HEK293 (cell line): Measurements from ENCODE around the gene EPN2.

Experiments
- CTCF ChIA-PET: fragments of 350-600 bp; formaldehyde crosslinking; extraction: SDS; loops from one replicate; lab custom pipeline; 2021; ENCODE audit warnings: antibody characterized with exemption; lab: Yijun Ruan, JAX
- POLR2A ChIA-PET: fragments of 300-600 bp; formaldehyde crosslinking; extraction: SDS; loops from one replicate; lab custom pipeline; 2020; ENCODE audit warnings: antibody characterized with exemption, inconsistent platforms; lab: Yijun Ruan, JAX
- H3K27ac ChIP-seq: fragments of 200-500 bp; sonication (Bioruptor generic); 2 replicates; pipeline ENCODE4 v1.5.1; 2014; ENCODE audit warnings: low read depth, low read length, control low read depth, inconsistent platforms; ENCODE audit errors: extremely low read depth
- H3K36me3 ChIP-seq, 2 experiments: fragments of 200-500 bp in 1 of 2; sonication (Bioruptor generic) in 1 of 2; 1 replicate in 1 of 2; 2 replicates in 1 of 2; pipeline ENCODE4 v1.5.1; 2014 to 2017; ENCODE audit warnings: inconsistent platforms in 2 of 2, low read length in 2 of 2; ENCODE audit not compliant: control insufficient read depth in 2 of 2, insufficient read depth in 1 of 2
- H3K4me1 ChIP-seq: fragments of 200-500 bp; sonication (Bioruptor generic); 2 replicates; pipeline ENCODE4 v1.5.1; 2014; ENCODE audit warnings: mild to moderate bottlenecking, low read length, inconsistent platforms; ENCODE audit not compliant: control insufficient read depth, insufficient read depth
- H3K4me3 ChIP-seq: 2 replicates; pipeline ENCODE4 v1.5.1; 2011; ENCODE audit warnings: low read depth, mild to moderate bottlenecking, control low read depth, low read length, moderate library complexity
- H3K9me3 ChIP-seq: fragments of 200-500 bp; sonication (Bioruptor generic); 2 replicates; pipeline ENCODE4 v1.5.1; 2014; ENCODE audit warnings: low read depth, low read length, inconsistent platforms; ENCODE audit not compliant: control insufficient read depth, insufficient read depth
- ATF2 ChIP-seq: fragments of 450-650 bp; formaldehyde crosslinking; IDR thresholded peaks from 2 replicates; pipeline ENCODE4 v1.5.1; 2016; ENCODE audit warnings: missing biosample characterization, missing genetic modification characterization, low read depth
- MYNN ChIP-seq: fragments of 450-650 bp; formaldehyde crosslinking; IDR thresholded peaks from 2 replicates; pipeline ENCODE4 v1.5.1; 2016; ENCODE audit warnings: missing biosample characterization, missing genetic modification characterization, borderline replicate concordance
- OVOL3 ChIP-seq: fragments of 450-650 bp; formaldehyde crosslinking; IDR thresholded peaks from 2 replicates; pipeline ENCODE4 v1.5.1; 2016; ENCODE audit warnings: missing biosample characterization, missing genetic modification characterization
- PBX3 ChIP-seq: sonication (generic); formaldehyde crosslinking; IDR thresholded peaks from 2 replicates; pipeline ENCODE4 v1.8.1; 2022; ENCODE audit warnings: mild to moderate bottlenecking, moderate library complexity, missing genetic modification reagents
- WT1 ChIP-seq: fragments of 450-650 bp; formaldehyde crosslinking; IDR thresholded peaks from 2 replicates; pipeline ENCODE4 v1.5.1; 2016; ENCODE audit warnings: missing biosample characterization, missing genetic modification characterization
- ZBTB21 ChIP-seq: fragments of 450-650 bp; formaldehyde crosslinking; IDR thresholded peaks from 2 replicates; pipeline ENCODE4 v1.5.1; 2017; ENCODE audit warnings: missing biosample characterization, missing genetic modification characterization
- ZBTB49 ChIP-seq: fragments of 450-650 bp; formaldehyde crosslinking; IDR thresholded peaks from 2 replicates; pipeline ENCODE4 v1.5.1; 2016; ENCODE audit warnings: missing biosample characterization, missing genetic modification characterization, low read depth
- ZNF114 ChIP-seq: fragments of 450-650 bp; formaldehyde crosslinking; IDR thresholded peaks from 2 replicates; pipeline ENCODE4 v1.5.0; 2017; ENCODE audit warnings: missing biosample characterization, missing genetic modification characterization
- ZNF133 ChIP-seq: fragments of 450-650 bp; formaldehyde crosslinking; IDR thresholded peaks from 2 replicates; pipeline ENCODE4 v1.5.1; 2016; ENCODE audit warnings: missing biosample characterization, missing genetic modification characterization
- ZNF175 ChIP-seq: fragments of 450-650 bp; formaldehyde crosslinking; IDR thresholded peaks from 2 replicates; pipeline ENCODE4 v1.5.1; 2016; ENCODE audit warnings: missing biosample characterization, missing genetic modification characterization
- ZNF341 ChIP-seq: fragments of 450-650 bp; formaldehyde crosslinking; IDR thresholded peaks from 2 replicates; pipeline ENCODE4; 2016; ENCODE audit warnings: low read depth, missing biosample characterization, missing genetic modification characterization
- ZNF548 ChIP-seq: fragments of 450-650 bp; formaldehyde crosslinking; IDR thresholded peaks from 2 replicates; pipeline ENCODE4 v1.5.1; 2016; ENCODE audit warnings: missing biosample characterization, missing genetic modification characterization
- ZNF600 ChIP-seq: fragments of 450-650 bp; formaldehyde crosslinking; IDR thresholded peaks from 2 replicates; pipeline ENCODE4 v1.5.1; 2016; ENCODE audit warnings: missing biosample characterization, missing genetic modification characterization
- ZNF777 ChIP-seq: fragments of 450-650 bp; formaldehyde crosslinking; IDR thresholded peaks from 2 replicates; pipeline ENCODE4 v1.5.1; 2017; ENCODE audit warnings: missing biosample characterization, missing genetic modification characterization, borderline replicate concordance
- ZNF785 ChIP-seq: fragments of 450-650 bp; formaldehyde crosslinking; IDR thresholded peaks from 2 replicates; pipeline ENCODE4 v1.5.1; 2016; ENCODE audit warnings: missing biosample characterization, missing genetic modification characterization
- ZNF830 ChIP-seq: fragments of 450-650 bp; IDR thresholded peaks from 2 replicates; pipeline ENCODE4 v1.5.0; 2018; ENCODE audit warnings: missing biosample characterization, missing genetic modification characterization, low read depth, mild to moderate bottlenecking, moderate library complexity
- TF ChIP-seq, protein P1 (sequence below): fragments of 450-650 bp; formaldehyde crosslinking; IDR thresholded peaks from 2 replicates; pipeline ENCODE4 v1.5.1; 2016; ENCODE audit warnings: missing biosample characterization, missing genetic modification characterization
- TF ChIP-seq, protein P2 (sequence below): fragments of 450-650 bp; formaldehyde crosslinking; IDR thresholded peaks from 2 replicates; pipeline ENCODE4 v1.5.1; 2016; ENCODE audit warnings: missing biosample characterization, missing genetic modification characterization

Gene EPN2

DNA sequence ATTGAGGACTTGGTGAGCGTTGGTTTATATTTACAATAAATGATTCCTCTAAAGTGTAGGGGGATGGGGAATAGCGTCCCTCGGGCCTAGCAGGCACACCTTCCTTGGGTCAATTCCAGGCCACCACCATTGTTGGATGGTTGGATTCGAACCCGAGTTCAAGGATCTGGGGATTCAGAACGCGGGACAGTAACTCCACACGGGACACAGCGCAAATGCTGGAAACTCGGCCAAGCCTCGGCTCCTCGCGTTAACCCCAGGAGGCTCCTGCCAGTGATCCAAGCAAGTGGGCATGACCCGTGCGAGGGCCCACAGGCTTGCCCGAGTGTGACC, 124.7 kb downstream of the EPN2 start:
- POLR2A ChIA-PET = interaction anchor here (1.2 to 1.9 kb wide), 4 partner anchors 16 to 401 kb away, joined by 5 to 48 read pairs (median 8); partner anchors contain the start of gene MAPK7
- H3K36me3 ChIP-seq = peaks cover 0 to 33% of the 10 kb centered on the region in 2 experiments; a peak in 1 of 3 replicates
- TF ChIP-seq, protein P1, sequence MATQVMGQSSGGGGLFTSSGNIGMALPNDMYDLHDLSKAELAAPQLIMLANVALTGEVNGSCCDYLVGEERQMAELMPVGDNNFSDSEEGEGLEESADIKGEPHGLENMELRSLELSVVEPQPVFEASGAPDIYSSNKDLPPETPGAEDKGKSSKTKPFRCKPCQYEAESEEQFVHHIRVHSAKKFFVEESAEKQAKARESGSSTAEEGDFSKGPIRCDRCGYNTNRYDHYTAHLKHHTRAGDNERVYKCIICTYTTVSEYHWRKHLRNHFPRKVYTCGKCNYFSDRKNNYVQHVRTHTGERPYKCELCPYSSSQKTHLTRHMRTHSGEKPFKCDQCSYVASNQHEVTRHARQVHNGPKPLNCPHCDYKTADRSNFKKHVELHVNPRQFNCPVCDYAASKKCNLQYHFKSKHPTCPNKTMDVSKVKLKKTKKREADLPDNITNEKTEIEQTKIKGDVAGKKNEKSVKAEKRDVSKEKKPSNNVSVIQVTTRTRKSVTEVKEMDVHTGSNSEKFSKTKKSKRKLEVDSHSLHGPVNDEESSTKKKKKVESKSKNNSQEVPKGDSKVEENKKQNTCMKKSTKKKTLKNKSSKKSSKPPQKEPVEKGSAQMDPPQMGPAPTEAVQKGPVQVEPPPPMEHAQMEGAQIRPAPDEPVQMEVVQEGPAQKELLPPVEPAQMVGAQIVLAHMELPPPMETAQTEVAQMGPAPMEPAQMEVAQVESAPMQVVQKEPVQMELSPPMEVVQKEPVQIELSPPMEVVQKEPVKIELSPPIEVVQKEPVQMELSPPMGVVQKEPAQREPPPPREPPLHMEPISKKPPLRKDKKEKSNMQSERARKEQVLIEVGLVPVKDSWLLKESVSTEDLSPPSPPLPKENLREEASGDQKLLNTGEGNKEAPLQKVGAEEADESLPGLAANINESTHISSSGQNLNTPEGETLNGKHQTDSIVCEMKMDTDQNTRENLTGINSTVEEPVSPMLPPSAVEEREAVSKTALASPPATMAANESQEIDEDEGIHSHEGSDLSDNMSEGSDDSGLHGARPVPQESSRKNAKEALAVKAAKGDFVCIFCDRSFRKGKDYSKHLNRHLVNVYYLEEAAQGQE (tag by site-specific recombination) = peak; percentile 80; the same call in 1 of the 2 replicates
- TF ChIP-seq ZNF777 (tag by site-specific recombination) (no peak), ZBTB49 (tag by site-specific recombination) (no peak), ZNF600 (tag by site-specific recombination) (0 out of 2 replicates have a peak, but pooled peaks have one; percentile 31), ZNF133 (tag by site-specific recombination) (0 out of 2 replicates have a peak, but pooled peaks have one; percentile 7), WT1 (no peak)
- TF ChIP-seq, protein P2, sequence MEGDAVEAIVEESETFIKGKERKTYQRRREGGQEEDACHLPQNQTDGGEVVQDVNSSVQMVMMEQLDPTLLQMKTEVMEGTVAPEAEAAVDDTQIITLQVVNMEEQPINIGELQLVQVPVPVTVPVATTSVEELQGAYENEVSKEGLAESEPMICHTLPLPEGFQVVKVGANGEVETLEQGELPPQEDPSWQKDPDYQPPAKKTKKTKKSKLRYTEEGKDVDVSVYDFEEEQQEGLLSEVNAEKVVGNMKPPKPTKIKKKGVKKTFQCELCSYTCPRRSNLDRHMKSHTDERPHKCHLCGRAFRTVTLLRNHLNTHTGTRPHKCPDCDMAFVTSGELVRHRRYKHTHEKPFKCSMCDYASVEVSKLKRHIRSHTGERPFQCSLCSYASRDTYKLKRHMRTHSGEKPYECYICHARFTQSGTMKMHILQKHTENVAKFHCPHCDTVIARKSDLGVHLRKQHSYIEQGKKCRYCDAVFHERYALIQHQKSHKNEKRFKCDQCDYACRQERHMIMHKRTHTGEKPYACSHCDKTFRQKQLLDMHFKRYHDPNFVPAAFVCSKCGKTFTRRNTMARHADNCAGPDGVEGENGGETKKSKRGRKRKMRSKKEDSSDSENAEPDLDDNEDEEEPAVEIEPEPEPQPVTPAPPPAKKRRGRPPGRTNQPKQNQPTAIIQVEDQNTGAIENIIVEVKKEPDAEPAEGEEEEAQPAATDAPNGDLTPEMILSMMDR (tag by site-specific recombination) = no peak
- TF ChIP-seq, all 188 proteins: peak for 3
- CTCF ChIA-PET = interaction anchor here (0.7 to 5.6 kb wide), 17 partner anchors 8 to 454 kb away, joined by 3 to 156 read pairs (median 6); partner anchors contain the start of genes ALDH3A2 and MAPK7
- Histone ChIP-seq H3K4me1 (peaks cover 5% of the 10 kb centered on the region), H3K27ac (peak overlapping the region; percentile 47), H3K9me3 (no peaks in the 10 kb centered on the region), H3K4me3 (peak overlapping the region; percentile 81)

- H3K4me3 ChIP-seq = peak within 1 kb of the TSS; percentile 81
- 0 out of 2 replicates have a peak, but pooled peaks have one; percentile 43 for TF ChIP-seq PBX3 (CRISPR knock-in tag)
- peak; percentile 100 for TF ChIP-seq MYNN (tag by site-specific recombination)
- no peak for TF ChIP-seq ZNF830 (tag by site-specific recombination)
- TF ChIP-seq ZNF777 (tag by site-specific recombination) = peak; percentile 78; the same call in 1 of the 2 replicates
- TF ChIP-seq ZNF785 (tag by site-specific recombination) = no peak
- no peak for TF ChIP-seq ZNF548 (tag by site-specific recombination)
- TF ChIP-seq ZNF341 (tag by site-specific recombination) = peak; percentile 97
- peak; percentile 81; the same call in 1 of the 2 replicates for TF ChIP-seq OVOL3 (tag by site-specific recombination)
- TF ChIP-seq ZBTB21 (tag by site-specific recombination) = peak; percentile 74
- no peak for TF ChIP-seq ZNF175
- TF ChIP-seq ATF2 (tag by site-specific recombination) = peak; percentile 49; the same call in 1 of the 2 replicates
- TF ChIP-seq ZBTB49 (tag by site-specific recombination) = no peak
- TF ChIP-seq ZNF114 (tag by site-specific recombination) = no peak
Observed at GRCh38 chr17:19362277-19363113, 125.3 kb downstream of the EPN2 start, which contains the start of gene B9D1. Gene B9D1 (minus strand): TSS chr17:19362723. CDS start chr17:19362569, 154 bp downstream.

More at GRCh38 chr17:19362277-19363113, 125.3 kb downstream of the EPN2 start, which contains the start of gene B9D1:
- no peaks in the 10 kb centered on the region for H3K9me3 ChIP-seq
- POLR2A ChIA-PET = interaction anchor here (0.6 to 1.9 kb wide), 11 partner anchors 8 to 402 kb away, joined by 3 to 48 read pairs (median 5); partner anchors contain the start of genes MAPK7 and MFAP4
- H3K27ac ChIP-seq = peak within 1 kb of the TSS; percentile 47
- H3K4me1 ChIP-seq = peaks cover 5% of the 10 kb centered on the region
- CTCF ChIA-PET = interaction anchor here (0.6 to 5.6 kb wide), 65 partner anchors 9 to 876 kb away, joined by 3 to 156 read pairs (median 4); partner anchors contain the start of genes ALDH3A2, MAPK7, MFAP4 and SLC47A1
- peaks cover 0 to 27% of the 10 kb centered on the region in 2 experiments; a peak in 1 of 3 replicates for H3K36me3 ChIP-seq
